GM21619 (cell line): ENCODE results near the gene MFAP4.
"Not testable (repeated sequence)": the region's sequence is repeated elsewhere in the genome, so short reads cannot be mapped to it uniquely, and the experiment has no call there.

Experiments
- ATAC-seq: cut with Tn5 transposase; IDR thresholded peaks from one replicate; pipeline ENCODE4 v1.9.1; 2021; ENCODE audit not compliant: unreplicated experiment

Gene MFAP4

GRCh38 chr17:19354748-19355147 lies 32.2 kb downstream of the MFAP4 start:
- no peak for ATAC-seq

GRCh38 chr17:19353401-19353800 lies 33.6 kb downstream of the MFAP4 start:
- ATAC-seq = not testable (repeated sequence)

- ATAC-seq = no peak
Observed at GRCh38 chr17:19348806-19349205, 38.2 kb downstream of the MFAP4 start.

DNA sequence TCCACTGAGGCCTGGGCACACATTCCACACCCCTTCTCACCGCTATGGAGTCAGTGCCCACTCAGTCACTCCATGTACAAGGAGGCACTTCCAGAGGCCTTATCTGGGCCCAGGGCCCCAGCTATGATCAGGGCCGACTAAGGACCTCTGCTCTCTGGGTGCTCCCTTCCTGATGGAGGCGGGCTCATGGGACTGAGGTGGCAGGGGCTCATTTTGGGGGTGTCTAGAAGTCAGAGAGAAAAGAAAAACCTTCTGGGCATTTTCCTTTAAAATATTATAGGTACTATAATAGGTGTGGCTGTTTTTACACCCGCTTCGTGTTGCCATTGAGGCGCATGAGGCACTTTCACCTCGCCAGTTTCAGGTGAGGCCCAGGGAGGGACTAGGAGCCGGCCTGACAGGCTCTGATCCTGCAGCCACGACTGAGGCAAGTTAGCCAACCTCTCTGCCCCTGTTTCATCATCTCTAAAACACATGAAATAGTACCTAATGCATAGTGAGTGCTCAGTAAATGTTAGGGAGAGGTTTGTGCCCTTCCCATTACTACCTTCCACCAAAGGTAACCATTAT lies 38.8 kb downstream of the MFAP4 start:
- ATAC-seq = no peak

DNA sequence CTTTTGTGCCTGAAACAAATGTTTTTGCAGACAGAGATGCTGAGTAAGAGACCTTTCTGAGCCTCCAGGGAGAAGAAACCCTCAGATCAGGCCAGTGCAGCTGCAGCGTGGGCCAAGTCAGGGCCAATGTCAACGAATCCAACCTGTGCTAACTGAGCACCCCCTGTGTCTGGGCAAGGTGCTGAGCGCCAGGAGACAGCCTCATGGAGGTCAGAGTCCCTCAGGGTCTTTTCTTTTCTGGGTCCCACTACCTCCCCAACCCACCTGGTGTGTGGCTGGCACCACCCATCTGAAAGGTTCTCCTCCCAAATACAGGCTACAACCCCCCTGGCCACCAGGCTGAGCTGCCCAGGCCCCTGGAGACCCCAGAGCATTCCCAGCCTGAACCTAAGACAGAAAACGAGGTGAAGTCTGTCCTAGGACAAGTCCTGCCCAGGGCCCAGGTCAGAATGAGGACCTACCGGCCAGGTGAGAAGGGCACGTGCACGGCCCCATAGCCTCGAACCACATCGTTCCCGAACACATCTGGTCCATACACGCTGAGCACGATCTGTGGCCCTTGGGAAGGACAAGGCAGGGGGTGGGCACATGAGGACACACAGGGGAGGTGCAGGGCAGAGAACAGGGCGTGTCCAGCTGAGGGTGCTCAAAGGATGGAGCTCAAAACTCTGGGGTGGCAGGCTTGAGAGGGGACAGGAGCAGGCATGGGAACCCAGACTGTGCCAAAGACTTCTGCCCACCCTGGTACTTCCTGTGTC lies 39.5 kb downstream of the MFAP4 start:
- ATAC-seq = no peak

- no peak for ATAC-seq
Observed at GRCh38 chr17:19346351-19347255, 40.4 kb downstream of the MFAP4 start.

DNA sequence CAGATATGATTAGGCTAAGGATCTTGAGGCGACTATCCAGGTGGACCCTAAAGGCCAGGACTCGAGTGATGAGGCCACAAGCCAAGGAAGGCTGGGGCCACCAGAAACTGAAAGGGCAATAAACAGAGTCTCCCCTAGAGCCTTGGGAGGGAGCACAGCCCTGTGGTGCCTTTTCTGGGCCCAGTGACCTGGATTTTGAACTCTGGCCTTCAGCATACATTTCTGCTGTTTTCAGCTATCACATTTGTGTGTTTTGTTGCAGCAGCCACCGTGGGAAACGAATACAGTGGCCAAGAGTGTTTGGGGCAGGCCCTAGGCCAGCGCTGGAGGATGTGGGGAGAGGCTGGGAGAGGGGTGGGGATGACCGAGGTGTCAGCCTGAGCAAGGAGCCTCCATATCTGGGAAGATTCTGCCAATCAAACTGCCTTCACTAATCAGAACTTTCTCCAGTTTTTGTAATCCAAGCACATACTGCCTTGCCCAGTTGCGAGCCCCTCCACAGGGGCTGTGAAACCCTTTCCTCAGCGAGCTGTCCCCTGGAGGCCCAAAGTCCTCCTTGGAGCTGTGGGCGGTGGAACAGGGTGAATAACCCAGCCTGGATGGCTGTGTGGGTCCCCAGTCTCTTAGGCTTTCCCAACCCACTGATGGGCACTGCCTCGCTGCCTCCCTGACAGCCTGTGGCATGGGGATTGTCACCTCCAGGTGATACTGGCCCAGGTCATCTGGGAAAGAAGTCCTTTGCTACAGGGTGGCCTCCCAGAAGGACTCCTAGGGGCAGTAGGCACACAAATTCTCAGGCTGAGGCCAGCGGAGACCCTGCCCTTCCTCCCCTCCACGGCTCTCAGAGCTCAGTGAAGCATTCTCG lies 41.3 kb downstream of the MFAP4 start:
- ATAC-seq = no peak

DNA sequence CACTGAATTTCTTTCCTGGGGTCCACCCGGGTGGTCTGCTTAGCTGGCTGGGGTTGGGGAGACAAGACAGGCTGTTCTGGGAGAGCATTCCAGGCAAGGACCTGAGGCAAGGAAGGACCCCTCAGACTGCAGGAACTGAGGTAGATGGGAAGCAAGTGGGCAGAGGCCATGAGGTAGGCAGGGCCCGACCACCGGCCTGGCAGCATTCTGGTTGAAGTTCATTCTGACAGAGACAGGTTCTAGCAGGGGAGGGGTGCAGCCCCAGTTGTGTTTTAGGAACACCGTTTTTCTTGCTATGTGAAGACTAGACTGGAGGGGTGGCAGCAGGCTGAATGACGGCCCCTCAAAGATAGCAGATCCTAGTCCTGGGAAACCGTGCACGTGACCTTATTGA lies 41.9 kb downstream of the MFAP4 start:
- no peak for ATAC-seq

DNA sequence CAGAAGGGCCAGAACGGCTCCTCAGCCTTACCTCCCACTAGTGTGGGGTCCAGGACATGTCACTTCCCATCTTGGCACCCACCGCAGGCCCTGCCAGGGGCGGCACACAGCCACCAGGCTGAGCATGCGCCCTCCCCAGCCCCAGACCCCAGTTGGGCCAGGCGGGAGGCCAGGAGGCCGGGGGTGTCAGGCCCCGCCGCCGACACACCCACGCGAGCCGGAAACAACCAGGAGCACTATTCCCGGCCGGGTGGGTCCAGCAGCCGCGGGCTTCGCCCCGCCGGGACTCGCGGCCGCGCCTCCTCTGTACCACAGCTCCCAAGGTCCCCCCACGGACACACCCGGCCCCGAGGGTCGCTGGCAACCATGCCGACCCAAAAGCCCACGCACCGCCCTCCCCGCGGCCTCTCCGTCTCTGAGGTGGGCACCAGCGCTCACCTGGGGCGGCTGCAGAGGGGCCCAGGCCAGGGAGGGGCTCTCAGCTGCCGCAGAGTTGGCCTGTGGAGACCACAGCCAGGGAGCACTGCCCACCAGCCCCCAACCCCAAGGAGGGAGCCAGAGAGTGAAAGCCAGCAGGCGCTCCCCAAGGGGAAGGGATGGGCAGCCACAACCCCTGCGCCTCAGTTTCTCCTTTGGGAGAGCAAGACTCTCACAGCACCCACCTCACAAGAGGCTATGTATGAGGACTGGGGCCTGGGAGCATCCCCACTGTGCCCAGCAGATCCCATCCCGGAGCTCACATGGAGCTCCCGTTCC lies 42.5 kb downstream of the MFAP4 start:
- ATAC-seq = no peak

- no peak for ATAC-seq
Observed at GRCh38 chr17:19343671-19344151, 43.3 kb downstream of the MFAP4 start.

- no peak for ATAC-seq
Observed at GRCh38 chr17:19343256-19343630, 43.7 kb downstream of the MFAP4 start.

GRCh38 chr17:19342611-19343255 lies 44.3 kb downstream of the MFAP4 start:
- ATAC-seq = no peak

GRCh38 chr17:19341641-19342610 lies 45.1 kb downstream of the MFAP4 start:
- ATAC-seq = no peak

GRCh38 chr17:19341211-19341631 lies 45.8 kb downstream of the MFAP4 start:
- ATAC-seq = no peak

- no peak for ATAC-seq
Observed at GRCh38 chr17:19339341-19339815, 47.6 kb downstream of the MFAP4 start.

DNA sequence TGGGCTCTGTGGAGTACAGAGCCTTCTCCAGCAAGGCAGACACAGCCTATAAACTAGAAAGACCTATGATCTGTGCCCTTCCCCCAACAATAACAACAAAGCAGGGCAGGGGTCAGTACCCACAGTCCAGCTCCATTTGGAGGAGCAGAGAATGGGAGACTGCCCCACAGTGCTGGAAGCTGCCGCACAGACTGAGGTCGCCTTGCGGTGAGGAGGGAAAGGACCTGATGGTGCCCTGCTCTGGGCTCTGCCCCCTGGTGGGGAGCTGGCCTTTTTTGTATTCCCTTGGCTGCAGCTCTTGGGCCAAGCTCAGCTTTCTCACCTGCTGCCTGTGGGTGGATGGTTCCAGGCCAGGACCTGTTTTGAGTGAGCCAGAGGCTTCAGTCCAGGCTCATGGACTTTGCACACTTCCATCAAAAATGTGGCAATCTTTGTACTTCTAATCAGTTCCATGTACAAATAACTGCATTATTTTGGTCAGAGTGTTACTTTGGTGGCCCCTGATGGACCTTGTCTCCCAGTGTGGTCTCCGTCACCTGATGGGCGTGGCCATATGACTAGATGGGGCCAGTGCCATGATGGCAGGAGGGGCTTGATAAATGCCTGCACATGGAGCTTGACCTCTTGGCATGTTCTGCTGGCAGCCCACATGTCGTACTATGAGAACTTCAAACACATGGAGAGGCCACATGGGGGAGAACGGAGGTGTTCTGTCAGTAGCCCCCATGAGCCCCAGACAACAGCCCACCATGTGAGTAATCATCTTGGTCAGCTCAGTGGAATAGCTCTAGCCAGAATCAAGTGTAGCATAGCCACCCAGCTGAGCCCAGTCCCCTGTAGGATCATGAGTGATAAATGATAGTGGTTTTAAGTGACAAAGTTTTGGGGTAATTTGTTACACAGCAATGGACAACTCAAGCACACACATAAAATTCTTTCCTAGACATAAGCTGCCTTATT lies 48.7 kb downstream of the MFAP4 start:
- ATAC-seq = no peak

DNA sequence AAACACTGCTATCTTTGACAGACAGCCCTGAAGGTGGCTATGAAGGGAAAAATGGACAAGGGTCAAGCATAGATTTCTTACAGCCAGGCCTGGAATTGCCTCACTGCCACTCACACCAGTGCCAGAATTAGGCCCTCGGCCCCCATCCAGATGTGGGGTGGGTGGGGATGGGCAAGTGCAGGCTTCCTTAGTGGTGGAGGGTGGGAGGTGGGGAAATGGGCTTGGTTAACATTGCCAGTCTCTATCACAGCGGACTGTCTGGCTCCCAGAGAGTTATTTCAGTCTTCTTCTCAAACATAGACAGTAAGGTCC lies 49.3 kb downstream of the MFAP4 start:
- no peak for ATAC-seq
